ENCODE results near the gene ZNF800. TPM values are rescaled to one million over a fixed set of nuclear protein-coding genes. Genes with fewer than 3 reads are reported as not detected.

ZNF800 gene
- total RNA-seq, 1 donor from 2014 or later = 25.4 TPM

GRCh38 chr7:127332880-127333279 lies 59.6 kb downstream of the ZNF800 start:
- Mint-ChIP-seq H3K4me1 (ENCODE audit: low read depth, unreplicated experiment) (no peaks in the 10 kb centered on the region), H3K36me3 (ENCODE audit: unreplicated experiment) (no peaks in the 10 kb centered on the region), H3K27ac (ENCODE audit: unreplicated experiment) (no peak overlapping the region), H3K27me3 (ENCODE audit: unreplicated experiment) (no peaks in the 10 kb centered on the region), H3K9me3 (ENCODE audit: unreplicated experiment) (no peaks in the 10 kb centered on the region), H3K4me3 (ENCODE audit: unreplicated experiment) (no peak overlapping the region)
- no peak for DNase-seq
- no peak for TF ChIP-seq CTCF (IDR thresholded peaks at IDR 0.05; ENCODE audit: partially characterized antibody, unreplicated experiment)

- Mint-ChIP-seq H3K36me3 (ENCODE audit: unreplicated experiment) (no peaks in the 10 kb centered on the region), H3K27me3 (ENCODE audit: unreplicated experiment) (no peaks in the 10 kb centered on the region), H3K27ac (ENCODE audit: unreplicated experiment) (no peak overlapping the region), H3K9me3 (ENCODE audit: unreplicated experiment) (no peaks in the 10 kb centered on the region), H3K4me1 (ENCODE audit: low read depth, unreplicated experiment) (no peaks in the 10 kb centered on the region), H3K4me3 (ENCODE audit: unreplicated experiment) (no peak overlapping the region)
- DNase-seq = no peak
- no peak for TF ChIP-seq CTCF (IDR thresholded peaks at IDR 0.05; ENCODE audit: partially characterized antibody, unreplicated experiment)
Observed at GRCh38 chr7:127330070-127330469, 62.4 kb downstream of the ZNF800 start.

GRCh38 chr7:127322832-127323493 lies 69.5 kb downstream of the ZNF800 start:
- no peaks in the 10 kb centered on the region for H3K9me3 Mint-ChIP-seq (ENCODE audit: unreplicated experiment)
- H3K4me3 Mint-ChIP-seq (ENCODE audit: unreplicated experiment) = no peak overlapping the region
- DNase-seq = no peak
- no peaks in the 10 kb centered on the region for H3K4me1 Mint-ChIP-seq (ENCODE audit: low read depth, unreplicated experiment)
- H3K36me3 Mint-ChIP-seq (ENCODE audit: unreplicated experiment) = no peaks in the 10 kb centered on the region
- H3K27ac Mint-ChIP-seq (ENCODE audit: unreplicated experiment) = no peak overlapping the region
- no peak for TF ChIP-seq CTCF (IDR thresholded peaks at IDR 0.05; ENCODE audit: partially characterized antibody, unreplicated experiment)
- H3K27me3 Mint-ChIP-seq (ENCODE audit: unreplicated experiment) = no peaks in the 10 kb centered on the region

GRCh38 chr7:127322351-127322750 lies 70.2 kb downstream of the ZNF800 start:
- Mint-ChIP-seq H3K27ac (ENCODE audit: unreplicated experiment) (no peak overlapping the region), H3K4me3 (ENCODE audit: unreplicated experiment) (no peak overlapping the region), H3K9me3 (ENCODE audit: unreplicated experiment) (no peaks in the 10 kb centered on the region), H3K4me1 (ENCODE audit: low read depth, unreplicated experiment) (no peaks in the 10 kb centered on the region), H3K27me3 (ENCODE audit: unreplicated experiment) (no peaks in the 10 kb centered on the region), H3K36me3 (ENCODE audit: unreplicated experiment) (no peaks in the 10 kb centered on the region)
- TF ChIP-seq CTCF (IDR thresholded peaks at IDR 0.05; ENCODE audit: partially characterized antibody, unreplicated experiment) = no peak
- no peak for DNase-seq

GRCh38 chr7:127320974-127321373 lies 71.5 kb downstream of the ZNF800 start:
- Mint-ChIP-seq H3K36me3 (ENCODE audit: unreplicated experiment) (no peaks in the 10 kb centered on the region), H3K9me3 (ENCODE audit: unreplicated experiment) (peaks cover 2% of the 10 kb centered on the region), H3K27me3 (ENCODE audit: unreplicated experiment) (no peaks in the 10 kb centered on the region), H3K4me3 (ENCODE audit: unreplicated experiment) (no peak overlapping the region), H3K4me1 (ENCODE audit: low read depth, unreplicated experiment) (no peaks in the 10 kb centered on the region), H3K27ac (ENCODE audit: unreplicated experiment) (no peak overlapping the region)
- no peak for TF ChIP-seq CTCF (IDR thresholded peaks at IDR 0.05; ENCODE audit: partially characterized antibody, unreplicated experiment)
- DNase-seq = no peak

Other genes with a start within 250 kb of the ZNF800 start
- 7.8 TPM for gene GRM8, start 139.8 kb downstream of the ZNF800 start, total RNA-seq (ENCODE audit: unreplicated experiment)
- gene GCC1, start 192.9 kb upstream of the ZNF800 start, total RNA-seq (ENCODE audit: unreplicated experiment) = 14.9 TPM
- gene ARF5, start 195.7 kb upstream of the ZNF800 start, total RNA-seq (ENCODE audit: unreplicated experiment) = 137 TPM
- 1.2 TPM for gene FSCN3, start 201.0 kb upstream of the ZNF800 start, total RNA-seq (ENCODE audit: unreplicated experiment)
- gene PAX4, start 225.4 kb upstream of the ZNF800 start, total RNA-seq (ENCODE audit: unreplicated experiment) = not detected